ENCODE data around the gene CCDC190.

CCDC190 gene

DNA sequence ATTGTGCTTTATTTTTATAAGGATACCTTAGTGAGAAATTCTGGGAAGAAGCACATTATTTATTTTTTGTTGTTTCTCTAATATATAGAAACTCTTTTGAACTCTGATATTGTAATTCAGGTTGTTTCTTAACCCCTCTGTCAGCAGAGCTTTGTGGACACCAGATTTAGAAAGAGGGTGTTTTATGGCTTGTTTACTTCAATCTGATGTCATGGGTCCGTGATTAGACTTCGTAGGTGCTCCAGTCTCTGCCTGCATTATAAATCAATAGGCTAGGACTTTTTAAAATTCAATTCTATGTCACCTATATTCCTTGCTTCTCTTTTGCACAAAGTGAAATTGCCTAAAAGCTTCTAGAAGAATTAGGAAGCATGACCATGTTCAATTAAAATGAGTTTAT is 47.3 kb upstream of the CCDC190 start:
- Histone ChIP-seq H3F3A (ENCODE audit: insufficient read depth) (no peaks in the 10 kb centered on the region), H3K79me2 (ENCODE audit: insufficient read depth, low read length) (no peaks in the 10 kb centered on the region), H3K9me3 (ENCODE audit: insufficient read depth, low read length) (peaks cover 6% of the 10 kb centered on the region; the same call in 1 of the 2 replicates), H3K4me3 (ENCODE audit: insufficient read depth, low read length, poor library complexity, severe bottlenecking) (no peak overlapping the region), H3K4me2 (ENCODE audit: low read depth, low read length, poor library complexity, severe bottlenecking) (no peak overlapping the region), H3K9ac (ENCODE audit: low read length) (no peak overlapping the region), H4K20me1 (ENCODE audit: low read depth, low read length) (no peaks in the 10 kb centered on the region), H3K9me2 (replicated peaks; ENCODE audit: insufficient read depth, low read length) (no peaks in the 10 kb centered on the region), H3K27ac (ENCODE audit: low read depth, low read length) (no peak overlapping the region), H2AFZ (ENCODE audit: low read depth, low read length, severe bottlenecking) (no peak overlapping the region), H3K27me3 (ENCODE audit: low read length) (no peaks in the 10 kb centered on the region), H3K36me3 (ENCODE audit: low read length) (no peaks in the 10 kb centered on the region)
- no peak for TF ChIP-seq EZH2phosphoT487 (conservative IDR thresholded peaks at IDR 0.05; ENCODE audit: low read length)
- TF ChIP-seq, protein P1, sequence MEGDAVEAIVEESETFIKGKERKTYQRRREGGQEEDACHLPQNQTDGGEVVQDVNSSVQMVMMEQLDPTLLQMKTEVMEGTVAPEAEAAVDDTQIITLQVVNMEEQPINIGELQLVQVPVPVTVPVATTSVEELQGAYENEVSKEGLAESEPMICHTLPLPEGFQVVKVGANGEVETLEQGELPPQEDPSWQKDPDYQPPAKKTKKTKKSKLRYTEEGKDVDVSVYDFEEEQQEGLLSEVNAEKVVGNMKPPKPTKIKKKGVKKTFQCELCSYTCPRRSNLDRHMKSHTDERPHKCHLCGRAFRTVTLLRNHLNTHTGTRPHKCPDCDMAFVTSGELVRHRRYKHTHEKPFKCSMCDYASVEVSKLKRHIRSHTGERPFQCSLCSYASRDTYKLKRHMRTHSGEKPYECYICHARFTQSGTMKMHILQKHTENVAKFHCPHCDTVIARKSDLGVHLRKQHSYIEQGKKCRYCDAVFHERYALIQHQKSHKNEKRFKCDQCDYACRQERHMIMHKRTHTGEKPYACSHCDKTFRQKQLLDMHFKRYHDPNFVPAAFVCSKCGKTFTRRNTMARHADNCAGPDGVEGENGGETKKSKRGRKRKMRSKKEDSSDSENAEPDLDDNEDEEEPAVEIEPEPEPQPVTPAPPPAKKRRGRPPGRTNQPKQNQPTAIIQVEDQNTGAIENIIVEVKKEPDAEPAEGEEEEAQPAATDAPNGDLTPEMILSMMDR (IDR thresholded peaks at IDR 0.05; ENCODE audit: insufficient read depth, low read length, poor library complexity, severe bottlenecking), result no peak

DNA sequence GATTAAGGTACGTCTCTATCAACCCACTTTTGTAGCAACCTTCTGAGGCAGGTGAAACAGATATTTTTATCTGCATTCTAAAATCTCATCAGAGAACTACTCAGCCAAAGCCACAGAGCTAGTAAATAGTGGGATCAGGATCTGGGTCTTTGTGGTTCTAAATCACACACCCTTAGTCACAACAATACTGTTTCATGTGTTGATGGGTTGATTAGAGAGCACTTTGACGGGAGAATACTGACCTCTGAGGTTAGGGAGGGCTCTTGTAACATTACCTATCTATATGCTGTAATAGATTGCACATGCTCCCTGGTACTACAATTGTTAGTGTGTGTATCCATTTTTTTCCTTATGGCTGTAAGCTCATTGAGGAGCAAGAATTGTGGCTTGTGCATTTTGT is 45.5 kb upstream of the CCDC190 start:
- no peak overlapping the region for H3K9ac ChIP-seq (ENCODE audit: low read length)
- H3F3A ChIP-seq (ENCODE audit: insufficient read depth), result no peaks in the 10 kb centered on the region
- no peaks in the 10 kb centered on the region for H3K9me2 ChIP-seq (replicated peaks; ENCODE audit: insufficient read depth, low read length)
- no peak for TF ChIP-seq EZH2phosphoT487 (conservative IDR thresholded peaks at IDR 0.05; ENCODE audit: low read length)
- TF ChIP-seq, protein P1 (IDR thresholded peaks at IDR 0.05; ENCODE audit: insufficient read depth, low read length, poor library complexity, severe bottlenecking), result no peak
- no peak overlapping the region for H2AFZ ChIP-seq (ENCODE audit: low read depth, low read length, severe bottlenecking)
- H3K4me2 ChIP-seq (ENCODE audit: low read depth, low read length, poor library complexity, severe bottlenecking), result no peak overlapping the region
- no peaks in the 10 kb centered on the region for H3K27me3 ChIP-seq (ENCODE audit: low read length)
- no peaks in the 10 kb centered on the region for H3K36me3 ChIP-seq (ENCODE audit: low read length)
- H3K27ac ChIP-seq (ENCODE audit: low read depth, low read length), result no peak overlapping the region
- H3K9me3 ChIP-seq (ENCODE audit: insufficient read depth, low read length), result no peaks in the 10 kb centered on the region
- H3K79me2 ChIP-seq (ENCODE audit: insufficient read depth, low read length), result no peaks in the 10 kb centered on the region
- H3K4me3 ChIP-seq (ENCODE audit: insufficient read depth, low read length, poor library complexity, severe bottlenecking), result no peak overlapping the region
- H4K20me1 ChIP-seq (ENCODE audit: low read depth, low read length), result no peaks in the 10 kb centered on the region

DNA sequence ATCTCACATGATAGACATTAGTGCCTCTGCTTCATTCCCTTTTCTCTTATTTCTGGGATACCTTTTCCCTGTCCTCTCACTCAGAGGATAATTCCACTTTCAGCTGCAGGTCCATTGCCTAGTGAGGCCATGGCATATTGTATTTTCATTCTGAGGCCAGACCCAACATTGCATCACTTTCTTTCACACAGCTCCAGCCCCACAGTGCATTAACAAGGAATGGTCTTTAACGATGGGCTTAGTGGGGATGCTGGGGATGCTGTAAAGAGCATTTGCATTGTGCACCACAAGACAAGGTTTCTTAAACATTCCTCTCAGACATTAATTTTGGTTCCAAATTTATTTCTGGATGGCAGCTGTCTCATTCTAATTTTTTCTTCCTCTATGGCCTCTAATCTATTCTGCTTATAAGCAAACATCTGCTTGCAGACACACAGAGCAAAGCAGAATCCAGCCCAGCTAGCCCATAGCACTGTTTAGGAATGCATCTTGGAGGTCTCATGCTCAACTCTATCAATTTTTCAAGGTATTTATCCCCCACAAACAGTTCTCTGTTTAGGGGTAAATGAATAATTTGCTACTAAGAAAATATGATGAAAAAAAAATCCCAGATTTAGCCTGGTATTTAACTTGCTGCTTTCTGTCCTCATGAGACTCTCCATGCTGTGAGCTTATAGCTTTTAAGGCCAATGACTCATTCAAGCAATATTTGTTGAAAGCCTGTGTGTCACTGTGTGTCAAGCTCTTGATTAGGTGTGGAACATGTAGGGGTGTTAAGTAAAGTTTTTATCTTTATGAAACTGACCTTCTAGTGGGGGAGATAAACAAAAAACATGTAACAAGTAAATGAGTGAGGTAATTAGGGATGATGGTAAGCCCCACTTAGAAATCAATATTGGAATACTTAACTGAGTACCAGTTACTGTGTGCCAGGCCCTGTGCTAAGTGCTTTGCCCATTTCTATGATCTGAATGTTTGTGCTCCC is 44.5 kb upstream of the CCDC190 start:
- H3K79me2 ChIP-seq (ENCODE audit: insufficient read depth, low read length), result no peaks in the 10 kb centered on the region
- no peak overlapping the region for H3K4me2 ChIP-seq (ENCODE audit: low read depth, low read length, poor library complexity, severe bottlenecking)
- no peaks in the 10 kb centered on the region for H3K27me3 ChIP-seq (ENCODE audit: low read length)
- no peak overlapping the region for H3K27ac ChIP-seq (ENCODE audit: low read depth, low read length)
- TF ChIP-seq, protein P1 (IDR thresholded peaks at IDR 0.05; ENCODE audit: insufficient read depth, low read length, poor library complexity, severe bottlenecking), result no peak
- TF ChIP-seq EZH2phosphoT487 (conservative IDR thresholded peaks at IDR 0.05; ENCODE audit: low read length), result no peak
- no peaks in the 10 kb centered on the region for H4K20me1 ChIP-seq (ENCODE audit: low read depth, low read length)
- no peaks in the 10 kb centered on the region for H3K9me3 ChIP-seq (ENCODE audit: insufficient read depth, low read length)
- H3K9me2 ChIP-seq (replicated peaks; ENCODE audit: insufficient read depth, low read length), result no peaks in the 10 kb centered on the region
- H3F3A ChIP-seq (ENCODE audit: insufficient read depth), result no peaks in the 10 kb centered on the region
- H2AFZ ChIP-seq (ENCODE audit: low read depth, low read length, severe bottlenecking), result no peak overlapping the region
- H3K9ac ChIP-seq (ENCODE audit: low read length), result no peak overlapping the region
- H3K4me3 ChIP-seq (ENCODE audit: insufficient read depth, low read length, poor library complexity, severe bottlenecking), result no peak overlapping the region
- H3K36me3 ChIP-seq (ENCODE audit: low read length), result no peaks in the 10 kb centered on the region

Measured in SU-DHL-6 (cell line).